ENCODE measurements around the gene ZNF212.

The ZNF212 gene

GRCh38 chr7:149239345-149240143 is at the start of gene ZNF212:
Gene ZNF212, plus strand, starts transcription at chr7:149239651. Its CDS starts 128 bp downstream, at chr7:149239779.
- H3K27me3 ChIP-seq (ENCODE audit: control insufficient read depth, insufficient read depth, low read length), result no peaks in the 10 kb centered on the region
- H3K27ac ChIP-seq (ENCODE audit: low read depth, low read length), result peak within 1 kb of the TSS; percentile 86
- peak within 1 kb of the TSS; percentile 89 for H3K9ac ChIP-seq (ENCODE audit: low read depth, low read length)
- peaks cover 6% of the 10 kb centered on the region for H3K4me1 ChIP-seq (ENCODE audit: control insufficient read depth, insufficient read depth, low read length)
- H3K36me3 ChIP-seq (ENCODE audit: control insufficient read depth, insufficient read depth, low read length), result no peaks in the 10 kb centered on the region
- H3K4me3 ChIP-seq (ENCODE audit: low read depth, low read length), result peak within 1 kb of the TSS; percentile 97
- no peaks in the 10 kb centered on the region for H3K9me3 ChIP-seq (ENCODE audit: control insufficient read depth, insufficient read depth, low read length)

- Histone ChIP-seq H3K4me1 (ENCODE audit: control insufficient read depth, insufficient read depth, low read length) (peaks cover 4% of the 10 kb centered on the region; the same call in 1 of the 2 replicates), H3K9ac (ENCODE audit: low read depth, low read length) (no peak overlapping the region), H3K36me3 (ENCODE audit: control insufficient read depth, insufficient read depth, low read length) (no peaks in the 10 kb centered on the region), H3K27ac (ENCODE audit: low read depth, low read length) (no peak overlapping the region), H3K9me3 (ENCODE audit: control insufficient read depth, insufficient read depth, low read length) (no peaks in the 10 kb centered on the region), H3K27me3 (ENCODE audit: control insufficient read depth, insufficient read depth, low read length) (no peaks in the 10 kb centered on the region), H3K4me3 (ENCODE audit: low read depth, low read length) (no peak overlapping the region)
These were observed 47.6 kb upstream of the ZNF212 start for GRCh38 chr7:149191851-149192250.

- no peaks in the 10 kb centered on the region for H3K27me3 ChIP-seq (ENCODE audit: control insufficient read depth, insufficient read depth, low read length)
- no peaks in the 10 kb centered on the region for H3K9me3 ChIP-seq (ENCODE audit: control insufficient read depth, insufficient read depth, low read length)
- no peak overlapping the region for H3K27ac ChIP-seq (ENCODE audit: low read depth, low read length)
- peak overlapping the region; percentile 98 for H3K4me3 ChIP-seq (ENCODE audit: low read depth, low read length)
- H3K36me3 ChIP-seq (ENCODE audit: control insufficient read depth, insufficient read depth, low read length), result peaks cover 22% of the 10 kb centered on the region
- H3K9ac ChIP-seq (ENCODE audit: low read depth, low read length), result 0 out of 2 replicates have a peak overlapping the region, but pooled peaks have one; percentile 93
- H3K4me1 ChIP-seq (ENCODE audit: control insufficient read depth, insufficient read depth, low read length), result peaks cover 4% of the 10 kb centered on the region; the same call in 1 of the 2 replicates
These were observed 44.7 kb upstream of the ZNF212 start for GRCh38 chr7:149194799-149195179.

- Histone ChIP-seq H3K4me1 (ENCODE audit: control insufficient read depth, insufficient read depth, low read length) (peaks cover 4% of the 10 kb centered on the region; the same call in 1 of the 2 replicates), H3K27ac (ENCODE audit: low read depth, low read length) (peak within 1 kb of the TSS; percentile 94), H3K9me3 (ENCODE audit: control insufficient read depth, insufficient read depth, low read length) (no peaks in the 10 kb centered on the region), H3K9ac (ENCODE audit: low read depth, low read length) (peak within 1 kb of the TSS; percentile 93), H3K4me3 (ENCODE audit: low read depth, low read length) (peak within 1 kb of the TSS; percentile 98), H3K27me3 (ENCODE audit: control insufficient read depth, insufficient read depth, low read length) (no peaks in the 10 kb centered on the region), H3K36me3 (ENCODE audit: control insufficient read depth, insufficient read depth, low read length) (peaks cover 29% of the 10 kb centered on the region)
These were observed 44.0 kb upstream of the ZNF212 start, which contains the start of gene ZNF282 for GRCh38 chr7:149195180-149196150. Gene ZNF282, plus strand, starts transcription at chr7:149195546. Its CDS starts 44 bp downstream, at chr7:149195590.

- peak overlapping the region; percentile 93 for H3K9ac ChIP-seq (ENCODE audit: low read depth, low read length)
- H3K27ac ChIP-seq (ENCODE audit: low read depth, low read length), result peak overlapping the region; percentile 28
- H3K27me3 ChIP-seq (ENCODE audit: control insufficient read depth, insufficient read depth, low read length), result no peaks in the 10 kb centered on the region
- H3K4me3 ChIP-seq (ENCODE audit: low read depth, low read length), result peak overlapping the region; percentile 98
- peaks cover 36% of the 10 kb centered on the region for H3K36me3 ChIP-seq (ENCODE audit: control insufficient read depth, insufficient read depth, low read length)
- H3K4me1 ChIP-seq (ENCODE audit: control insufficient read depth, insufficient read depth, low read length), result peaks cover 4% of the 10 kb centered on the region; the same call in 1 of the 2 replicates
- no peaks in the 10 kb centered on the region for H3K9me3 ChIP-seq (ENCODE audit: control insufficient read depth, insufficient read depth, low read length)
These were observed 43.2 kb upstream of the ZNF212 start for GRCh38 chr7:149196151-149196704.

- Histone ChIP-seq H3K9ac (ENCODE audit: low read depth, low read length) (peak overlapping the region; percentile 93), H3K4me3 (ENCODE audit: low read depth, low read length) (peak overlapping the region; percentile 98), H3K27ac (ENCODE audit: low read depth, low read length) (peak overlapping the region; percentile 28), H3K36me3 (ENCODE audit: control insufficient read depth, insufficient read depth, low read length) (peaks cover 41% of the 10 kb centered on the region), H3K4me1 (ENCODE audit: control insufficient read depth, insufficient read depth, low read length) (peaks cover 4% of the 10 kb centered on the region; the same call in 1 of the 2 replicates), H3K27me3 (ENCODE audit: control insufficient read depth, insufficient read depth, low read length) (no peaks in the 10 kb centered on the region), H3K9me3 (ENCODE audit: control insufficient read depth, insufficient read depth, low read length) (no peaks in the 10 kb centered on the region)
These were observed 42.7 kb upstream of the ZNF212 start for GRCh38 chr7:149196705-149197171.

GRCh38 chr7:149197675-149198074 is 41.8 kb upstream of the ZNF212 start:
- no peak overlapping the region for H3K9ac ChIP-seq (ENCODE audit: low read depth, low read length)
- no peak overlapping the region for H3K4me3 ChIP-seq (ENCODE audit: low read depth, low read length)
- peaks cover 4% of the 10 kb centered on the region; the same call in 1 of the 2 replicates for H3K4me1 ChIP-seq (ENCODE audit: control insufficient read depth, insufficient read depth, low read length)
- H3K36me3 ChIP-seq (ENCODE audit: control insufficient read depth, insufficient read depth, low read length), result peaks cover 48% of the 10 kb centered on the region
- no peaks in the 10 kb centered on the region for H3K27me3 ChIP-seq (ENCODE audit: control insufficient read depth, insufficient read depth, low read length)
- H3K27ac ChIP-seq (ENCODE audit: low read depth, low read length), result no peak overlapping the region
- H3K9me3 ChIP-seq (ENCODE audit: control insufficient read depth, insufficient read depth, low read length), result no peaks in the 10 kb centered on the region

- Histone ChIP-seq H3K4me1 (ENCODE audit: control insufficient read depth, insufficient read depth, low read length) (peaks cover 4% of the 10 kb centered on the region; the same call in 1 of the 2 replicates), H3K9ac (ENCODE audit: low read depth, low read length) (no peak overlapping the region), H3K9me3 (ENCODE audit: control insufficient read depth, insufficient read depth, low read length) (no peaks in the 10 kb centered on the region), H3K27me3 (ENCODE audit: control insufficient read depth, insufficient read depth, low read length) (no peaks in the 10 kb centered on the region), H3K4me3 (ENCODE audit: low read depth, low read length) (no peak overlapping the region), H3K36me3 (ENCODE audit: control insufficient read depth, insufficient read depth, low read length) (peaks cover 54% of the 10 kb centered on the region), H3K27ac (ENCODE audit: low read depth, low read length) (no peak overlapping the region)
These were observed 41.2 kb upstream of the ZNF212 start for GRCh38 chr7:149198161-149198816.

GRCh38 chr7:149199234-149199995 is 40.0 kb upstream of the ZNF212 start:
- H3K4me3 ChIP-seq (ENCODE audit: low read depth, low read length), result no peak overlapping the region
- no peaks in the 10 kb centered on the region for H3K27me3 ChIP-seq (ENCODE audit: control insufficient read depth, insufficient read depth, low read length)
- no peaks in the 10 kb centered on the region for H3K9me3 ChIP-seq (ENCODE audit: control insufficient read depth, insufficient read depth, low read length)
- no peak overlapping the region for H3K9ac ChIP-seq (ENCODE audit: low read depth, low read length)
- H3K4me1 ChIP-seq (ENCODE audit: control insufficient read depth, insufficient read depth, low read length), result peaks cover 4% of the 10 kb centered on the region; the same call in 1 of the 2 replicates
- H3K27ac ChIP-seq (ENCODE audit: low read depth, low read length), result no peak overlapping the region
- peaks cover 66% of the 10 kb centered on the region for H3K36me3 ChIP-seq (ENCODE audit: control insufficient read depth, insufficient read depth, low read length)
